H1 (cell line): ENCODE results near the gene SLC8A1. TPM values are rescaled to one million over a fixed set of nuclear protein-coding genes. Genes with fewer than 3 reads are reported as not detected.

Experiments
- CTCF ChIA-PET: fragments of 300-600 bp; sonication (Branson Sonifier 250); formaldehyde crosslinking; loops from one replicate; lab custom pipeline; 2021; ENCODE audit not compliant: partially characterized antibody; lab: Charles Lee
- POLR2A ChIA-PET: fragments of 300-600 bp; sonication (Branson Sonifier 250); formaldehyde crosslinking; loops from one replicate; lab custom pipeline; 2021; ENCODE audit warnings: inconsistent platforms; ENCODE audit not compliant: partially characterized antibody; lab: Charles Lee
- DNase-seq, 2 experiments: peaks; one replicate each; pipeline versions ENCODE4 v3.0.0 to v3.0.0-alpha.2; 2010 to 2022; ENCODE audit warnings: low spot score in 2 of 2, low read depth in 1 of 2, mixed read lengths in 1 of 2
- FAIRE-seq: peaks from 2 replicates; lab custom pipeline; 2011; peaks lifted over from hg19 to GRCh38; lab: Jason Lieb, UNC
- H2AFZ ChIP-seq: 2 replicates; pipeline ENCODE4 v1.8.1; 2012; ENCODE audit warnings: low read length, inconsistent platforms
- H2AK5ac ChIP-seq: 2 replicates; pipeline ENCODE4 v1.6.1; 2013; ENCODE audit warnings: low read depth, low read length
- H2BK120ac ChIP-seq: replicated peaks from 2 replicates; pipeline ENCODE3; 2013; ENCODE audit warnings: low read depth, low read length, inconsistent platforms
- H2BK12ac ChIP-seq: 2 replicates; pipeline ENCODE4 v1.6.1; 2013; ENCODE audit warnings: low read depth, low read length
- H2BK15ac ChIP-seq: 2 replicates; pipeline ENCODE4 v1.6.1; 2013; ENCODE audit warnings: low read length
- H2BK20ac ChIP-seq: 2 replicates; pipeline ENCODE4 v1.6.1; 2013; ENCODE audit warnings: low read length
- H2BK5ac ChIP-seq: 2 replicates; pipeline ENCODE4 v1.6.1; 2013; ENCODE audit warnings: low read depth, low read length
- H3K14ac ChIP-seq: 2 replicates; pipeline ENCODE4 v1.6.1; 2013; ENCODE audit warnings: inconsistent platforms; ENCODE audit not compliant: insufficient read length
- H3K18ac ChIP-seq: 2 replicates; pipeline ENCODE4 v1.6.1; 2013; ENCODE audit warnings: low read length; ENCODE audit errors: extremely low read depth
- H3K23ac ChIP-seq: 2 replicates; pipeline ENCODE4 v1.6.1; 2013; ENCODE audit warnings: inconsistent platforms; ENCODE audit not compliant: insufficient read length
- H3K23me2 ChIP-seq: 2 replicates; pipeline ENCODE4 v1.6.1; 2013; ENCODE audit warnings: low read depth, low read length
- H3K27ac ChIP-seq: 2 replicates; pipeline ENCODE4 v1.6.1; 2011; ENCODE audit warnings: low read depth, low read length, inconsistent platforms
- H3K27me3 ChIP-seq, 4 experiments: replicated peaks in 1 of 4; 1 replicate in 1 of 4; 2 replicates in 3 of 4; pipeline versions ENCODE4 v1.6.1 to v1.8.1; 2011 to 2013; ENCODE audit warnings: low read length in 3 of 4, mild to moderate bottlenecking in 3 of 4, inconsistent platforms in 2 of 4, mixed read lengths in 2 of 4, moderate library complexity in 1 of 4; ENCODE audit not compliant: control insufficient read depth in 3 of 4, insufficient read depth in 3 of 4; ENCODE audit errors: extremely low read depth in 1 of 4
- H3K36me3 ChIP-seq, 4 experiments: 2 replicates each; pipeline versions ENCODE4 v1.6.1 to v1.8.1; 2011 to 2013; ENCODE audit warnings: mild to moderate bottlenecking in 4 of 4, low read length in 3 of 4, moderate library complexity in 2 of 4, control low read depth in 1 of 4, inconsistent platforms in 1 of 4; ENCODE audit not compliant: insufficient read depth in 4 of 4, control insufficient read depth in 2 of 4
- H3K4ac ChIP-seq: replicated peaks from 2 replicates; pipeline ENCODE3; 2013; ENCODE audit warnings: low read length, low read depth, mixed read lengths, inconsistent platforms; ENCODE audit not compliant: insufficient read length
- H3K4me1 ChIP-seq, 4 experiments: replicated peaks in 1 of 4; 1 replicate in 1 of 4; 2 replicates in 3 of 4; pipeline versions ENCODE4 v1.6.1 to v1.8.1; 2011 to 2013; ENCODE audit warnings: low read length in 3 of 4, inconsistent platforms in 2 of 4, mixed read lengths in 1 of 4; ENCODE audit not compliant: insufficient read depth in 4 of 4, control insufficient read depth in 3 of 4
- H3K4me2 ChIP-seq, 2 experiments: 2 replicates each; pipeline versions ENCODE4 v1.6.1 to v1.8.1; 2011 to 2013; ENCODE audit warnings: low read depth in 2 of 2, low read length in 2 of 2, control low read depth in 1 of 2, inconsistent platforms in 1 of 2, mild to moderate bottlenecking in 1 of 2; ENCODE audit not compliant: insufficient read depth in 1 of 2
- H3K4me3 ChIP-seq, 4 experiments: fragments of 200-600, 300-600 bp in 1 of 4; sonication (generic), shearing (Covaris generic), sonication (Bioruptor Twin) in 1 of 4; 2 replicates each; pipeline versions ENCODE4 v1.5.1 to v1.8.1; 2011 to 2016; ENCODE audit warnings: low read length in 4 of 4, low read depth in 3 of 4, control low read depth in 2 of 4, inconsistent platforms in 2 of 4, mild to moderate bottlenecking in 2 of 4, mixed read lengths in 1 of 4, moderate library complexity in 1 of 4; ENCODE audit not compliant: insufficient read depth in 2 of 4; ENCODE audit errors: extremely low read depth in 1 of 4
- H3K56ac ChIP-seq: replicated peaks from 2 replicates; pipeline ENCODE3; 2013; ENCODE audit warnings: low read depth, mild to moderate bottlenecking, mixed read lengths, low read length, inconsistent platforms; ENCODE audit not compliant: insufficient read length
- H3K79me1 ChIP-seq: 2 replicates; pipeline ENCODE4 v1.6.1; 2013; ENCODE audit warnings: low read depth, low read length, control low read depth
- H3K79me2 ChIP-seq, 2 experiments: 2 replicates each; pipeline versions ENCODE4 v1.6.1 to v1.8.1; 2012 to 2013; ENCODE audit warnings: low read length in 2 of 2, mild to moderate bottlenecking in 2 of 2, inconsistent platforms in 1 of 2; ENCODE audit not compliant: insufficient read depth in 2 of 2, control insufficient read depth in 1 of 2
- H3K9ac ChIP-seq, 4 experiments: replicated peaks in 1 of 4; 1 replicate in 1 of 4; 2 replicates in 3 of 4; pipeline versions ENCODE4 v1.6.1 to v1.8.1; 2011 to 2013; ENCODE audit warnings: low read depth in 3 of 4, low read length in 3 of 4, control low read depth in 2 of 4, mild to moderate bottlenecking in 2 of 4, moderate library complexity in 2 of 4, inconsistent platforms in 1 of 4; ENCODE audit errors: extremely low read depth in 1 of 4
- H3K9me3 ChIP-seq, 2 experiments: 2 replicates each; pipeline versions ENCODE4 v1.6.1 to v1.8.1; 2012 to 2013; ENCODE audit warnings: mild to moderate bottlenecking in 2 of 2, moderate library complexity in 2 of 2, control low read depth in 1 of 2, inconsistent platforms in 1 of 2, low read depth in 1 of 2, low read length in 1 of 2, mixed read lengths in 1 of 2; ENCODE audit not compliant: insufficient read depth in 2 of 2
- H4K20me1 ChIP-seq, 2 experiments: replicated peaks in 1 of 2; 2 replicates each; pipeline versions ENCODE3 to v1.8.1; 2011 to 2013; ENCODE audit warnings: inconsistent platforms in 2 of 2, low read length in 2 of 2, mild to moderate bottlenecking in 1 of 2; ENCODE audit not compliant: insufficient read depth in 2 of 2, control insufficient read depth in 1 of 2
- H4K5ac ChIP-seq: 2 replicates; pipeline ENCODE4 v1.6.1; 2013; ENCODE audit warnings: low read length, low read depth, mixed read lengths, inconsistent platforms; ENCODE audit not compliant: insufficient read length
- H4K8ac ChIP-seq: 2 replicates; pipeline ENCODE4 v1.8.0; 2013; ENCODE audit warnings: mild to moderate bottlenecking, moderate library complexity, low read length, inconsistent platforms; ENCODE audit not compliant: insufficient read depth; ENCODE audit errors: extremely low read depth
- H4K91ac ChIP-seq: replicated peaks from 2 replicates; pipeline ENCODE3; 2013; ENCODE audit warnings: low read length, mixed read lengths, inconsistent platforms; ENCODE audit not compliant: insufficient read length
- ATF2 ChIP-seq: IDR thresholded peaks from 2 replicates; pipeline ENCODE4 v1.6.1; 2012; ENCODE audit warnings: low read length, inconsistent platforms
- POLR2A ChIP-seq, 2 experiments: IDR thresholded peaks; 1 replicate in 1 of 2; 2 replicates in 1 of 2; pipeline ENCODE4 v1.6.1; 2011; ENCODE audit warnings: low read depth in 2 of 2, low read length in 2 of 2, mild to moderate bottlenecking in 2 of 2; ENCODE audit errors: control extremely low read depth in 1 of 2
- RXRA ChIP-seq: IDR thresholded peaks from 2 replicates; pipeline ENCODE4 v1.6.1; 2011; ENCODE audit warnings: low read depth, mild to moderate bottlenecking, low read length, moderate library complexity; ENCODE audit not compliant: insufficient read depth
- SAP30 ChIP-seq: fragments of 300-600 bp; sonication (generic); IDR thresholded peaks from 2 replicates; pipeline ENCODE4 v1.7.1; 2012; ENCODE audit warnings: low read length, moderate library complexity, mild to moderate bottlenecking, inconsistent platforms; ENCODE audit not compliant: insufficient read depth, insufficient replicate concordance
- WGBS, 2 experiments: shearing (Covaris generic) in 1 of 2; methylation state at CpG; one replicate each; pipeline versions ENCODE4 v1.1.6 to v1.1.7; 2013 to 2015; ENCODE audit warnings: low lambda C conversion rate in 2 of 2, mixed read lengths in 2 of 2, inconsistent platforms in 1 of 2, low coverage in 1 of 2, missing lambda C conversion rate in 1 of 2; ENCODE audit not compliant: insufficient replicate concordance in 2 of 2, insufficient coverage in 1 of 2, insufficient read length in 1 of 2; ENCODE audit errors: extremely low coverage in 1 of 2, missing lambda C conversion rate in 1 of 2; 5-methylcytosine and 5-hydroxymethylcytosine counted together
- polyA plus RNA-seq, 7 experiments: library from polyadenylated mRNA; depleted of rRNA in 3 of 7; stranded (reverse) in 5 of 7; unstranded in 2 of 7; fragments of >200 nt in 5 of 7; fragments of 200-250 nt in 2 of 7; gene quantifications; 1 replicate in 5 of 7; 2 replicates in 1 of 7; 4 replicates in 1 of 7; pipeline versions ENCODE4 v1.2.1 to v1.2.3, GENCODE V29; 2011 to 2013; ENCODE audit warnings: missing spikeins in 2 of 7, mixed read lengths in 2 of 7
- total RNA-seq: library from RNA; stranded (reverse); fragmentation: NEBNext Ultra II Directional; extraction: Animal tissue kit (Norgen Biotek cat#: 25700); gene quantifications from 2 replicates; pipeline ENCODE4 v1.2.1, GENCODE V29; 2021

The SLC8A1 gene
- total and polyA plus RNA-seq, 2 of the 8 experiments (the other 6 are each of a cell fraction or from before 2014, with no cell fraction given) = 0.68 to 3.6 TPM

DNA sequence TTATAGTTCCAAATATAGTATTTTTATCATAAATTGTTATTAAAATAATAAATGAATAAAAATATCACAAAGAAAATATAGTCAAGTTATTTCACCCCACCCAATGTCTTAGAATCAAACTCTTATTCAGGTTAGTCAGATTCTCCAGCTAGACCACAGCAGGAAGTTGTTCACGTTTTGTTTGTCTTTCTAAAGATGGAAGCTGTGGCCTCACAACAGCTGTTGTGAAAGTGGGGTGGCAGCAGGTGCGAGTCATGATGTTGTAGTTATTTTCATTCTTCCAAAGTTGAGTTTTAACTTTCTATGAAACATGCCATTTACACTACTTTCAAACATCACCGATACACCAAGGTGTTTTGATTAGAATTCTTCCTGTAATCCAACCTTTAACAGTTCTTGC is 272.9 kb downstream of the SLC8A1 start:
- H3K23me2 ChIP-seq = no peaks in the 10 kb centered on the region
- no peak overlapping the region for H2BK20ac ChIP-seq
- H3K4ac ChIP-seq = no peak overlapping the region
- WGBS, 2 experiments = 90% methylated on average over 3 of the region's 3 CpGs; no CpG with 5 or more reads in 1 of the 2 experiments
- no peak overlapping the region for H3K4me3 ChIP-seq
- no peaks in the 10 kb centered on the region for H3K9me3 ChIP-seq
- no peaks in the 10 kb centered on the region for H3K27me3 ChIP-seq
- H3K9ac ChIP-seq = no peak overlapping the region
- no peak overlapping the region for H4K5ac ChIP-seq
- no peak for DNase-seq
- no peak overlapping the region for H2AFZ ChIP-seq
- H2BK120ac ChIP-seq = no peak overlapping the region
- H3K14ac ChIP-seq = no peak overlapping the region
- H3K4me1 ChIP-seq = no peaks in the 10 kb centered on the region
- no peaks in the 10 kb centered on the region for H3K36me3 ChIP-seq
- H2BK12ac ChIP-seq = no peak overlapping the region
- CTCF ChIA-PET = interaction anchor here (1.2 kb wide), 1 partner anchor 29 kb away, joined by 3 read pairs; no protein-coding TSS in a partner anchor
- no peak overlapping the region for H4K91ac ChIP-seq
- H3K79me1 ChIP-seq = no peaks in the 10 kb centered on the region
- no peaks in the 10 kb centered on the region for H3K79me2 ChIP-seq
- H4K8ac ChIP-seq = no peak overlapping the region
- no peak overlapping the region for H3K27ac ChIP-seq
- H3K18ac ChIP-seq = no peak overlapping the region
- no peak overlapping the region for H3K4me2 ChIP-seq
- no peak overlapping the region for H3K56ac ChIP-seq
- H2AK5ac ChIP-seq = no peak overlapping the region
- POLR2A ChIA-PET = no interaction called here
- no peak overlapping the region for H2BK15ac ChIP-seq
- H4K20me1 ChIP-seq = no peaks in the 10 kb centered on the region
- H2BK5ac ChIP-seq = no peak overlapping the region
- no peak overlapping the region for H3K23ac ChIP-seq
- no peak for FAIRE-seq
- TF ChIP-seq POLR2A (IDR thresholded peaks at IDR 0.05; ENCODE audit: control extremely low read depth in 1 of 2, low read depth in 2 of 2, low read length in 2 of 2) (no peak), SAP30 (no peak), ATF2 (no peak), RXRA (no peak)
